H1 (cell line): ENCODE results near the gene SGSM1. TPM values are rescaled to one million over a fixed set of nuclear protein-coding genes. Genes with fewer than 3 reads are reported as not detected.

ENCODE experiments used
- CTCF ChIA-PET: fragments of 300-600 bp; sonication (Branson Sonifier 250); formaldehyde crosslinking; loops from one replicate; lab custom pipeline; 2021; ENCODE audit not compliant: partially characterized antibody; lab: Charles Lee
- POLR2A ChIA-PET: fragments of 300-600 bp; sonication (Branson Sonifier 250); formaldehyde crosslinking; loops from one replicate; lab custom pipeline; 2021; ENCODE audit warnings: inconsistent platforms; ENCODE audit not compliant: partially characterized antibody; lab: Charles Lee
- DNase-seq, 2 experiments: peaks; one replicate each; pipeline versions ENCODE4 v3.0.0 to v3.0.0-alpha.2; 2010 to 2022; ENCODE audit warnings: low spot score in 2 of 2, low read depth in 1 of 2, mixed read lengths in 1 of 2
- FAIRE-seq: peaks from 2 replicates; lab custom pipeline; 2011; peaks lifted over from hg19 to GRCh38; lab: Jason Lieb, UNC
- H2AFZ ChIP-seq: 2 replicates; pipeline ENCODE4 v1.8.1; 2012; ENCODE audit warnings: low read length, inconsistent platforms
- H2AK5ac ChIP-seq: 2 replicates; pipeline ENCODE4 v1.6.1; 2013; ENCODE audit warnings: low read depth, low read length
- H2BK120ac ChIP-seq: replicated peaks from 2 replicates; pipeline ENCODE3; 2013; ENCODE audit warnings: low read depth, low read length, inconsistent platforms
- H2BK12ac ChIP-seq: 2 replicates; pipeline ENCODE4 v1.6.1; 2013; ENCODE audit warnings: low read depth, low read length
- H2BK15ac ChIP-seq: 2 replicates; pipeline ENCODE4 v1.6.1; 2013; ENCODE audit warnings: low read length
- H2BK20ac ChIP-seq: 2 replicates; pipeline ENCODE4 v1.6.1; 2013; ENCODE audit warnings: low read length
- H2BK5ac ChIP-seq: 2 replicates; pipeline ENCODE4 v1.6.1; 2013; ENCODE audit warnings: low read depth, low read length
- H3K14ac ChIP-seq: 2 replicates; pipeline ENCODE4 v1.6.1; 2013; ENCODE audit warnings: inconsistent platforms; ENCODE audit not compliant: insufficient read length
- H3K18ac ChIP-seq: 2 replicates; pipeline ENCODE4 v1.6.1; 2013; ENCODE audit warnings: low read length; ENCODE audit errors: extremely low read depth
- H3K23ac ChIP-seq: 2 replicates; pipeline ENCODE4 v1.6.1; 2013; ENCODE audit warnings: inconsistent platforms; ENCODE audit not compliant: insufficient read length
- H3K23me2 ChIP-seq: 2 replicates; pipeline ENCODE4 v1.6.1; 2013; ENCODE audit warnings: low read depth, low read length
- H3K27ac ChIP-seq: 2 replicates; pipeline ENCODE4 v1.6.1; 2011; ENCODE audit warnings: low read depth, low read length, inconsistent platforms
- H3K27me3 ChIP-seq, 4 experiments: replicated peaks in 1 of 4; 1 replicate in 1 of 4; 2 replicates in 3 of 4; pipeline versions ENCODE4 v1.6.1 to v1.8.1; 2011 to 2013; ENCODE audit warnings: low read length in 3 of 4, mild to moderate bottlenecking in 3 of 4, inconsistent platforms in 2 of 4, mixed read lengths in 2 of 4, moderate library complexity in 1 of 4; ENCODE audit not compliant: control insufficient read depth in 3 of 4, insufficient read depth in 3 of 4; ENCODE audit errors: extremely low read depth in 1 of 4
- H3K36me3 ChIP-seq, 4 experiments: 2 replicates each; pipeline versions ENCODE4 v1.6.1 to v1.8.1; 2011 to 2013; ENCODE audit warnings: mild to moderate bottlenecking in 4 of 4, low read length in 3 of 4, moderate library complexity in 2 of 4, control low read depth in 1 of 4, inconsistent platforms in 1 of 4; ENCODE audit not compliant: insufficient read depth in 4 of 4, control insufficient read depth in 2 of 4
- H3K4ac ChIP-seq: replicated peaks from 2 replicates; pipeline ENCODE3; 2013; ENCODE audit warnings: low read length, low read depth, mixed read lengths, inconsistent platforms; ENCODE audit not compliant: insufficient read length
- H3K4me1 ChIP-seq, 4 experiments: replicated peaks in 1 of 4; 1 replicate in 1 of 4; 2 replicates in 3 of 4; pipeline versions ENCODE4 v1.6.1 to v1.8.1; 2011 to 2013; ENCODE audit warnings: low read length in 3 of 4, inconsistent platforms in 2 of 4, mixed read lengths in 1 of 4; ENCODE audit not compliant: insufficient read depth in 4 of 4, control insufficient read depth in 3 of 4
- H3K4me2 ChIP-seq, 2 experiments: 2 replicates each; pipeline versions ENCODE4 v1.6.1 to v1.8.1; 2011 to 2013; ENCODE audit warnings: low read depth in 2 of 2, low read length in 2 of 2, control low read depth in 1 of 2, inconsistent platforms in 1 of 2, mild to moderate bottlenecking in 1 of 2; ENCODE audit not compliant: insufficient read depth in 1 of 2
- H3K4me3 ChIP-seq, 4 experiments: fragments of 200-600, 300-600 bp in 1 of 4; sonication (generic), shearing (Covaris generic), sonication (Bioruptor Twin) in 1 of 4; 2 replicates each; pipeline versions ENCODE4 v1.5.1 to v1.8.1; 2011 to 2016; ENCODE audit warnings: low read length in 4 of 4, low read depth in 3 of 4, control low read depth in 2 of 4, inconsistent platforms in 2 of 4, mild to moderate bottlenecking in 2 of 4, mixed read lengths in 1 of 4, moderate library complexity in 1 of 4; ENCODE audit not compliant: insufficient read depth in 2 of 4; ENCODE audit errors: extremely low read depth in 1 of 4
- H3K56ac ChIP-seq: replicated peaks from 2 replicates; pipeline ENCODE3; 2013; ENCODE audit warnings: low read depth, mild to moderate bottlenecking, mixed read lengths, low read length, inconsistent platforms; ENCODE audit not compliant: insufficient read length
- H3K79me1 ChIP-seq: 2 replicates; pipeline ENCODE4 v1.6.1; 2013; ENCODE audit warnings: low read depth, low read length, control low read depth
- H3K79me2 ChIP-seq, 2 experiments: 2 replicates each; pipeline versions ENCODE4 v1.6.1 to v1.8.1; 2012 to 2013; ENCODE audit warnings: low read length in 2 of 2, mild to moderate bottlenecking in 2 of 2, inconsistent platforms in 1 of 2; ENCODE audit not compliant: insufficient read depth in 2 of 2, control insufficient read depth in 1 of 2
- H3K9ac ChIP-seq, 4 experiments: replicated peaks in 1 of 4; 1 replicate in 1 of 4; 2 replicates in 3 of 4; pipeline versions ENCODE4 v1.6.1 to v1.8.1; 2011 to 2013; ENCODE audit warnings: low read depth in 3 of 4, low read length in 3 of 4, control low read depth in 2 of 4, mild to moderate bottlenecking in 2 of 4, moderate library complexity in 2 of 4, inconsistent platforms in 1 of 4; ENCODE audit errors: extremely low read depth in 1 of 4
- H3K9me3 ChIP-seq, 2 experiments: 2 replicates each; pipeline versions ENCODE4 v1.6.1 to v1.8.1; 2012 to 2013; ENCODE audit warnings: mild to moderate bottlenecking in 2 of 2, moderate library complexity in 2 of 2, control low read depth in 1 of 2, inconsistent platforms in 1 of 2, low read depth in 1 of 2, low read length in 1 of 2, mixed read lengths in 1 of 2; ENCODE audit not compliant: insufficient read depth in 2 of 2
- H4K20me1 ChIP-seq, 2 experiments: replicated peaks in 1 of 2; 2 replicates each; pipeline versions ENCODE3 to v1.8.1; 2011 to 2013; ENCODE audit warnings: inconsistent platforms in 2 of 2, low read length in 2 of 2, mild to moderate bottlenecking in 1 of 2; ENCODE audit not compliant: insufficient read depth in 2 of 2, control insufficient read depth in 1 of 2
- H4K5ac ChIP-seq: 2 replicates; pipeline ENCODE4 v1.6.1; 2013; ENCODE audit warnings: low read length, low read depth, mixed read lengths, inconsistent platforms; ENCODE audit not compliant: insufficient read length
- H4K8ac ChIP-seq: 2 replicates; pipeline ENCODE4 v1.8.0; 2013; ENCODE audit warnings: mild to moderate bottlenecking, moderate library complexity, low read length, inconsistent platforms; ENCODE audit not compliant: insufficient read depth; ENCODE audit errors: extremely low read depth
- H4K91ac ChIP-seq: replicated peaks from 2 replicates; pipeline ENCODE3; 2013; ENCODE audit warnings: low read length, mixed read lengths, inconsistent platforms; ENCODE audit not compliant: insufficient read length
- BCL11A ChIP-seq, 2 experiments: IDR thresholded peaks; one replicate each; pipeline ENCODE4 v1.6.1; 2011; ENCODE audit warnings: low read depth in 2 of 2, low read length in 2 of 2, mild to moderate bottlenecking in 2 of 2
- CEBPB ChIP-seq: IDR thresholded peaks from 2 replicates; pipeline ENCODE4 v1.6.1; 2012; ENCODE audit warnings: low read depth, low read length
- CHD2 ChIP-seq: IDR thresholded peaks from 2 replicates; pipeline ENCODE4 v1.6.1; 2012; ENCODE audit warnings: low read length, improper control_type of control experiment
- EGR1 ChIP-seq: IDR thresholded peaks from 2 replicates; pipeline ENCODE4 v1.6.1; 2011; ENCODE audit warnings: low read depth, low read length, borderline replicate concordance
- HDAC6 ChIP-seq: IDR thresholded peaks from one replicate; pipeline ENCODE4 v1.7.1; 2012; ENCODE audit warnings: low read depth, mild to moderate bottlenecking, inconsistent platforms, low read length, moderate library complexity
- JUN ChIP-seq: IDR thresholded peaks from 2 replicates; pipeline ENCODE4 v1.6.1; 2011; ENCODE audit warnings: low read depth, mild to moderate bottlenecking, improper control_type of control experiment, low read length
- PHF8 ChIP-seq: fragments of 200-600 bp; sonication (generic); conservative IDR thresholded peaks from 2 replicates; pipeline ENCODE4 v1.7.1; 2012; ENCODE audit warnings: low read depth, mild to moderate bottlenecking, inconsistent platforms, low read length, moderate library complexity
- RAD21 ChIP-seq, 2 experiments: IDR thresholded peaks in 1 of 2; conservative IDR thresholded peaks in 1 of 2; 2 replicates each; pipeline ENCODE4 v1.6.1; 2011; ENCODE audit warnings: low read depth in 2 of 2, low read length in 2 of 2, improper control_type of control experiment in 1 of 2, inconsistent platforms in 1 of 2, mild to moderate bottlenecking in 1 of 2, moderate library complexity in 1 of 2
- SIRT6 ChIP-seq: IDR thresholded peaks from one replicate; pipeline ENCODE4 v1.7.1; 2012; ENCODE audit warnings: low read length, inconsistent platforms
- SRF ChIP-seq: IDR thresholded peaks from 2 replicates; pipeline ENCODE4 v1.6.1; 2011; ENCODE audit warnings: mild to moderate bottlenecking, low read depth, low read length, moderate library complexity
- TAF7 ChIP-seq: optimal IDR thresholded peaks from 2 replicates; pipeline ENCODE3; 2011; ENCODE audit warnings: low read depth, mild to moderate bottlenecking, inconsistent platforms, low read length, moderate library complexity, borderline replicate concordance
- WGBS, 2 experiments: shearing (Covaris generic) in 1 of 2; methylation state at CpG; one replicate each; pipeline versions ENCODE4 v1.1.6 to v1.1.7; 2013 to 2015; ENCODE audit warnings: low lambda C conversion rate in 2 of 2, mixed read lengths in 2 of 2, inconsistent platforms in 1 of 2, low coverage in 1 of 2, missing lambda C conversion rate in 1 of 2; ENCODE audit not compliant: insufficient replicate concordance in 2 of 2, insufficient coverage in 1 of 2, insufficient read length in 1 of 2; ENCODE audit errors: extremely low coverage in 1 of 2, missing lambda C conversion rate in 1 of 2; 5-methylcytosine and 5-hydroxymethylcytosine counted together
- polyA plus RNA-seq, 7 experiments: library from polyadenylated mRNA; depleted of rRNA in 3 of 7; stranded (reverse) in 5 of 7; unstranded in 2 of 7; fragments of >200 nt in 5 of 7; fragments of 200-250 nt in 2 of 7; gene quantifications; 1 replicate in 5 of 7; 2 replicates in 1 of 7; 4 replicates in 1 of 7; pipeline versions ENCODE4 v1.2.1 to v1.2.3, GENCODE V29; 2011 to 2013; ENCODE audit warnings: missing spikeins in 2 of 7, mixed read lengths in 2 of 7
- total RNA-seq: library from RNA; stranded (reverse); fragmentation: NEBNext Ultra II Directional; extraction: Animal tissue kit (Norgen Biotek cat#: 25700); gene quantifications from 2 replicates; pipeline ENCODE4 v1.2.1, GENCODE V29; 2021
- TF ChIP-seq, protein P1 (sequence below): IDR thresholded peaks from 2 replicates; pipeline ENCODE4 v1.6.1; 2011; ENCODE audit warnings: low read length, improper control_type of control experiment

The SGSM1 gene
- total and polyA plus RNA-seq, 2 of the 8 experiments (the other 6 are each of a cell fraction or from before 2014, with no cell fraction given) = 2.8 to 5.2 TPM

DNA sequence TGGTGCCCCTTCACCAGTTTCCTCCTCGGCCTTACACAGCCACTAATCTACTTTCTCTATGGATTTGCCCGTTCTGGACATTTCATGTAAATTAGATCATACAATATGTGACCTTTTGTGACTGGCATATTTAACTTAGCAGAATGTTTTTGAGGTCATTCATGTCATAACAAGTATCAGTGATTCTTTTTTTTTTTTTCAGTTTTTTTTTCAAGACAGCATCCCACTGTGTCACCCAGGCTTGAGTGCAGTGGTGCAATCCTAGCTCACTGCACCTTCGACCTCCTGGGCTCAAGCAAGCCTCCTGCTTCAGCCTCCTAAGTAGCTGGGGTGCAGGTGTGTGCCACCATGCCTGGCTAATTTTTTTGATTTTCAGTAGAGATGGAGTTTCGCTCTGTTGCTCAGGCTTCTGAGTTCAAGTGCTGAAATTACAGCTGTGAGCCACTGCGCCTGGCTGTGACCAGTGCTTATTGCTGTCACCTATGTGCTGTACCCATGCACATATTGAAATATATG is 169.2 kb downstream of the SGSM1 start:
- H3K79me2 ChIP-seq = peaks cover 0 to 14% of the 10 kb centered on the region in 2 experiments; a peak in 2 of 4 replicates
- H3K4me2 ChIP-seq = no peak overlapping the region
- CTCF ChIA-PET = interaction anchor here (1.0 to 1.4 kb wide), 2 partner anchors 74 to 93 kb away, joined by 3 to 5 read pairs; no protein-coding TSS in a partner anchor
- TF ChIP-seq CHD2 (no peak), EGR1 (no peak), PHF8 (no peak), SIRT6 (no peak), BCL11A (IDR thresholded peaks at IDR 0.05; ENCODE audit: low read depth in 2 of 2, low read length in 2 of 2) (no peak), RAD21 (IDR thresholded peaks at IDR 0.05 in 1 of 2, conservative IDR thresholded peaks at IDR 0.05 in 1 of 2; ENCODE audit: low read depth in 2 of 2, low read length in 2 of 2) (no peak), HDAC6 (no peak), TAF7 (no peak), JUN (no peak), CEBPB (no peak), SRF (no peak)
- TF ChIP-seq, protein P1, sequence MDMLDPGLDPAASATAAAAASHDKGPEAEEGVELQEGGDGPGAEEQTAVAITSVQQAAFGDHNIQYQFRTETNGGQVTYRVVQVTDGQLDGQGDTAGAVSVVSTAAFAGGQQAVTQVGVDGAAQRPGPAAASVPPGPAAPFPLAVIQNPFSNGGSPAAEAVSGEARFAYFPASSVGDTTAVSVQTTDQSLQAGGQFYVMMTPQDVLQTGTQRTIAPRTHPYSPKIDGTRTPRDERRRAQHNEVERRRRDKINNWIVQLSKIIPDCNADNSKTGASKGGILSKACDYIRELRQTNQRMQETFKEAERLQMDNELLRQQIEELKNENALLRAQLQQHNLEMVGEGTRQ = no peak

More for the DNA sequence above, 169.2 kb downstream of the SGSM1 start:
- Histone ChIP-seq H4K20me1 (peaks cover 0 to 2% of the 10 kb centered on the region in 2 experiments), H3K18ac (no peak overlapping the region), H3K23me2 (no peaks in the 10 kb centered on the region), H4K5ac (no peak overlapping the region), H2BK5ac (no peak overlapping the region), H2AFZ (no peak overlapping the region), H2BK12ac (0 out of 2 replicates have a peak overlapping the region, but pooled peaks have one; percentile 31), H3K56ac (no peak overlapping the region), H3K36me3 (no peaks in the 10 kb centered on the region), H3K4me3 (no peak overlapping the region), H2BK15ac (no peak overlapping the region), H2BK20ac (no peak overlapping the region), H3K27me3 (no peaks in the 10 kb centered on the region), H4K91ac (no peak overlapping the region), H4K8ac (no peak overlapping the region), H3K4ac (no peak overlapping the region), H2BK120ac (no peak overlapping the region), H3K79me1 (peaks cover 7% of the 10 kb centered on the region; the same call in 1 of the 2 replicates), H3K27ac (no peak overlapping the region), H3K14ac (no peak overlapping the region), H3K23ac (no peak overlapping the region), H3K9me3 (no peaks in the 10 kb centered on the region), H3K4me1 (peaks cover 6 to 25% (median 15%) of the 10 kb centered on the region in 4 experiments), H2AK5ac (no peak overlapping the region), H3K9ac (no peak overlapping the region)
- DNase-seq (no peak), FAIRE-seq (no peak)
- POLR2A ChIA-PET = interaction anchor here (1.1 kb wide), 1 partner anchor 7 kb away, joined by 3 read pairs; no protein-coding TSS in a partner anchor
- WGBS, 2 experiments = 98% methylated on average over 5 of the region's 5 CpGs; no CpG with 5 or more reads in 1 of the 2 experiments
